GM21528 (cell line): Measurements from ENCODE around the gene PIGT.

Experiments used
- ATAC-seq: cut with Tn5 transposase; IDR thresholded peaks from one replicate; pipeline ENCODE4 v1.9.1; 2021; ENCODE audit warnings: mild to moderate bottlenecking, moderate library complexity; ENCODE audit not compliant: unreplicated experiment, low FRiP score

The PIGT gene

GRCh38 chr20:45415822-45416637 is at the start of gene PIGT:
Gene PIGT, plus strand, starts transcription at chr20:45416141. Its CDS starts 16 bp downstream, at chr20:45416157.
- peak; percentile 67 for ATAC-seq

DNA sequence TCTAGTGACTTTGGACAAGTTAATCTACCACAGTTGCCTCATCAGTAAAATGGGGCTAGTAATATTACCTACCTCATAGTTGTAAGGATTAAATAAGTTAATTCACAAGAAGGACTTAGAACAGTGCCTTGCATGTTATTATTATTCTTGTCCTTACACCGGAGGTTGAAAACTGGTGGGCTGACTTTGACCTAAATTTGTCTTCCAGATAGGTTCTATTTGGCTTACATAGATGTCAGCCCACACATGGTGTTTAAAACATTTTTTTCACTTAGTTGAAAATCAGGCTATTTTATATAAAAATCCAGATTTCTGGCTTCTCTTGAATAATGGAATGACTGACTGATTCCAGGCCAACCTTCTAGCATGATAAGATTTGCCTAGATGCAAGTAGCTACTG is 49.7 kb upstream of the PIGT start:
- ATAC-seq = no peak

DNA sequence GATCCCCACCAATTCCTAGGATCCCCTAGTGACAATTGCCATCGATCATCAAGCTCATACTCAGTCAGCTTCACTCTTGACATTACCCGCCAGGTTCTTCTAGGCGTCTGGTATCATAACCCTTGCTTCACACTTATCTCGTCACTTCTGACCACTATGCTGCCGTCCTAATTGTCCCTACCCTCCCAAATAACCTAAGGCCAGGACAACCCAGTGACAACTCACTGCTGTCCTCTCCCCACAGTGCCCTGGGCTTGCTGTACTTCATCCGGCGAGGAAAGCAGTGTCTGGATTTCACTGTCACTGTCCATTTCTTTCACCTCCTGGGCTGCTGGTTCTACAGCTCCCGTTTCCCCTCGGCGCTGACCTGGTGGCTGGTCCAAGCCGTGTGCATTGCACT is 49.3 kb upstream of the PIGT start:
- ATAC-seq = no peak

- no peak for ATAC-seq
Observed at GRCh38 chr20:45367126-45367525, 48.8 kb upstream of the PIGT start.

DNA sequence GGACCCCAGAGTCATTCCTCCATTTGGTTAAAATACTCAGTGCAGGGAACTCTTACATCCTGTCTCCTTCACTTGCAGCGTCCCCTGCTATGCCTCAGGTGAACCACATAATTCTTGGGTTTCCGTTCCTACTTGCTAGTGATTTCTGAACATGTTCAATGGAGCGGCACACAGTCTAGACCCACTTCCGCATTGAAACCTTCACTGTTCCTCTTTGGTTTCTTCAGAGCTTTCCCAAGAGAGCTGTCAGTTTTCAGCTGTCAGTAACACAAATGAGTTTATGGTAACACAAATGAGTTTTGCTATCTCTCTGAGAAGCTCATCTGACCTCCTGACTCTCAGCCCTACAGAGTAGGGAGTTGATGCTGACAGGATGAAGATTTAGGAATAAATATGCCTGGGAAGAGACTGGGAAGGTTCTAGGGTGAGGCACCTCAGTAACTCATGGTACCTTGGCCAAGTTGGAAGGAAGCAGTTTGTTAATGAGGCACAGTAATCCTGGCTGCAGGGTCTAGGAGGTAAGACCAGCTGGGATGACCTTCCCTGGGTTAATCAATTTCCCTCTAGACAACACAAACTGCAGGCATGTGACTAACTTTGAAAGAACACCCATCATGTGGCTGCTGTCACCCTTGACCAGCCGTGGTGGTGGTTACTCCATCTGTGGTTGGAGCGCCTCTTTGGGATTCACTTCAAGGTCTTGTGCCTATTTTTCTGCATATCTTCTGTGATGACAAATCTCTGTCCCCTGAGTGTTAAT is 47.5 kb upstream of the PIGT start:
- ATAC-seq = peak; percentile 68

GRCh38 chr20:45370571-45371160 is 45.3 kb upstream of the PIGT start:
- no peak for ATAC-seq

DNA sequence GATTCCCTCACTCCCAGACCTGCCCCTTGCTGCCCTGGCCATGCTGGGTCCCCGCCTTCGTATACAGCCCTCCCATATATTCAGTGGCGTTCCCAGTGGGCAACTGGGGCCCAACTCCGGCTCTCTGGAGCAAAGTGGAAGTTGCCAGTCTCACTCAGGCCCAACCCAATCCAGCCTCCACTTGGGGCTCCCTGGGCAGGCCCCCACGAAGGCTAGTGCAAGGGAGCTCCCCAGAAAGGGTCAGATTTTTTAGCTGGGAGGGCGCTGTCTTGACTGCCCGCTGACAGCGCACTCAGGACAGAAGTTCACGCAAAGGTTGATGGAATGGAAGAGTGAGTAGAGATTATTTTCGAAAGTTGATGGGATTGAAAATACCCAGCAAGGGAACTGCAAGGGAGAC is 43.7 kb upstream of the PIGT start:
- no peak for ATAC-seq

GRCh38 chr20:45372646-45373352 is 43.1 kb upstream of the PIGT start:
- ATAC-seq = no peak

DNA sequence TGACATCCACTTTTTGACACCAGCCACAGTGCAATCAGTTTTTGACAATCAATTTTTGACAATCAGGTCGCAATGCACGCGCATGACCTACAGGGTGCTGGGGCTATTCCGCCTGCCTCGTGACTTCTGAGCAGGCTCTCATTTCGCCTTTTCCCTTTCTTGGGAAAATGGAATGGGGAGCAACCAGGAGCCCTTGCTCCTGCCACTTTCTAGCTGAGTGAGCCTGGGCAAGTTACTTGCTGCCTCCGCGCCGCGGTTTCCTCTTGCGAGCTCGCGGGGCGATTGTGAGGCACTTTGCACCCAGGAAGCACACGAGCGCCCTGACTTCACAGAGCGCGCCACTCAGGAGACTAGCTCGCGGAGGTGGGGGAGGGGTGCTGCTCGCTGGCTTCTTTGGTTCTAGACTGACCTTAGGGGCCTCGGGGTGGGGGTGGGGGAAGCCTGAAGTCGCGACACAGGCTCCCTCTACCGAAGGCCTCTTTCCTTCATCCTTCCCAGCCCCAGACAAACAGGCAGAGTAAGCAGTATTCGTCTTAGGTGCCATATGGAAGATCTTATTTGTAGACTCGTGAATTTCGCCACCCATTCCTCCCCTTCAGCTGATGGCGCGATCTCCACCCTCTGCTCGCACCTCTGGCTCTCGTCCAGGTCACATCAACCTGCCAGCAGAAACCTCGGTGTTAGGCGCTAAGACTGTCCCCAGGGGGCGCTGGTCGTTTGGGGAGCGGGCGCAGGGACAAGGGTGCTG is 42.4 kb upstream of the PIGT start:
- peak; percentile 72 for ATAC-seq

GRCh38 chr20:45374101-45374467 is 41.9 kb upstream of the PIGT start:
- no peak for ATAC-seq

- ATAC-seq = no peak
Observed at GRCh38 chr20:45374966-45375365, 41.0 kb upstream of the PIGT start.

DNA sequence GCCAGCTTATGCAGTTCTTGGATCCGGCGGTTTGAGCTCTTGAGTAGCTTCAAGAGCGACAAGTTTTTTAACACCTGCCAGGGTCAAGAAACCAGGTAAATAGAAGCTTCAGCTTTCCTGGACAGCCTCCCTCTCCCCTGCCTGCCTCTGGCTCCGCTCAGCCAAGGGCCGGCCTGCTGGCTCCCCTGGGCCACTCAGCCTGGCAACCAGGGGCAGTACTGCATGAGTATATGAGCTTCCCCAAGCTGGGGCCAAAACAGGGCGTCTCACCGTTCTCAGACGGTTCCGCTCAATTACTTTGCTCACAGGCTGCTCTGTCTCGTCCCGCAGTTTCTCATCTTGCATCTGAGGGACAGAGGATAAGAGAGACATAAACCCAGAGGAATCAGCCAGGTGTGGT is 38.7 kb upstream of the PIGT start:
- ATAC-seq = no peak

DNA sequence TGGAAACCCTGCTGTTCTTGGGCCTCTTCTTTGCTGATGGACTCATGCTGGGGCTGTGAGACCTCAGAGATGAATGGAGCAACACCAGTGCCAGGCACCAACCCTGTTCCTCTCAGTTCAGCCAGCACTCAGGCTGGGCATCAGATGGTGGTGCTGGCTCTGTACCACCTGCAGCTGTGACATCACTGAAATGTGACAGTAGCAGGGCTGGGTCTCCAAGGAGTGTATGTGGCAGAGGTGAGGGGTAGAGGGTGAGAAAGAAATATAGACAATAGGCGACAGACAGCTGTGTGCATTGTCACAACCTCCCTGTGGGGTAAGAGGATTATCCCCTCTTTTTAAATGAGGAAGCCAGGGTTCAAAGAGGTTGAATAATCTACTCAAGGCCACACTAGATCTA is 37.8 kb upstream of the PIGT start, which contains the start of gene TP53TG5:
Gene TP53TG5, minus strand, starts transcription at position 135 of the 400 bp plus-strand sequence. Its CDS starts 89 bp downstream, at position 46.
- ATAC-seq = no peak

DNA sequence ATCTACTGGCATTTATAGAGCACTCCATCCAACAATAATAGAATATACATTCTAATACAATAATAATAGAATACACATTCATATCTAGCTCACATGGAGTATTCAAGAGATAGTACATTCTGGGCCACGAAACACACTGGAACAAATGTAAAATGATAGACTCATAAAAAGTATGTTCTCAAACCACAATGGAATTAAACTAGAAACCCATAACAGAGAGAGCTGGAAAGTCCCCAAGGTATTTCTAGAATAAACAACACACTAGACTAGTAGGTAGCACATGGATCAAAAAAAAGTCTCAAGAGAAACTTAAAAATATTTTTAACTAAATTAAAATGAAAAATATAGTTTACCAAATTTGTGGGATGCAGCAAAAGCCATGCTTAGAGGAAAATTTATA is 28.7 kb upstream of the PIGT start:
- ATAC-seq = no peak

- ATAC-seq = no peak
Observed at GRCh38 chr20:45390931-45391330, 25.0 kb upstream of the PIGT start.

GRCh38 chr20:45391559-45391958 is 24.4 kb upstream of the PIGT start:
- ATAC-seq = no peak

DNA sequence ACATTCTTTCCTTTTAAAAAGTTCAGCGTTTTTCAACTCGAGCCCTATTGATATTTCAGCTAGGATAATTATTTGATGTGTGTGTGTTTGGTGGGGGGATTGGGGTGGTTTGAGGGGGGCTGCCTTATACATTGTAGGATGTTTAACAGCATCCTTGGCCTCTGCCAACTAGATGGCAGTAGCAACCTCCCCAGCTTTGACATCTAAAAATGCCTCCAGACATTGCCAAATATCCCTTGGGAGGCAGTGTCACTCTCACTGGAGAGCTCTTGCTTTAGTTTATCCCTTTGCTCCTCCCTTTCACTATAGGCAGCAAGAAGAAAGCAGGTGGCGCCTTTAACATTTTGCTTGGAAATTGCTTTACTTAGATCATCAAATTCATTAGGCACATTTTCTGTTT is 23.2 kb upstream of the PIGT start:
- no peak for ATAC-seq

DNA sequence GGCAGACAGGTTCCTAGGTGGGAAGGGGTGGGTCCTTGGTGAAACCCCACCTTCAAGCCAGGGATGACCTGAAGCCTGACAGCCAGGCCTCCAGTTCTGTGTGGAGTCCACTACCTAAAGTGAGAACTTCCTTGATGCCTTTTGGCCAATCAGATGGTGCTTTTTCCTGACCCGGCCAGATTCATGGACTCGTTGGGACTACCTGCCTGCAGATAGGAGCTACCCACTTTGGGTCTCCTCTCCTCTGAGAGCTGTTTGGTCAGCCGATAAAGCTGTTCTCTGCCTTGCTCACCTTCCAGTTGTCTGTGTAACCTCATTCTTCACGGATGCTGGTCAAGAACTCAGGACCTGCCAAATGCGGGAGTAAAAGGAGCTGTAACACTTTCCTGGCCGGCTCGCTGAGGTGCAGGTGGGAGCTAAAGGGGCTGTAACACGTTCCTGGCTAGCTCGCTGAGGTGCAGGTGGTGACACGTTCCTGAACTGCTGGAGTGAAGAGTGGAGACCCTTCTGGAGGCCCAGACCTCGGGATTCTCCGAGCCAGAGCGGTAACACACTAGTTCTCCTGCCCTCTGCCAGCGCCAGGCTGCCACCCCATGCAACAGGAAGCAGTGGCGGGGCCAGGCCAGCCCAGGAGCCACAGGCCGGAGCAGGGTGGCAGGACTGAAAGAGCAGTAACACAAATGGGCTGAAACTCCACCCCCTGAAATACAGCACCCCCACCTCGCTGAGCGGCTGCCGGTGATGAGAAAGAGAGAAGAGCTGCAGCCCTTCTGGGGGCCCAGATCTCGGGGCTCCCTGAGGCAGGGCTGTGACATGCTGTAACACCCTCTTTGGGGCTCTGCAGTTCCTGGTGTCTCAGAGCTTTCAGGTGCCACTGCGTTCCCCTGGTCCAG is 21.5 kb upstream of the PIGT start:
- ATAC-seq = no peak

- ATAC-seq = no peak
Observed at GRCh38 chr20:45395114-45395415, 20.9 kb upstream of the PIGT start.
